HG02885 (cell line): ENCODE results near the gene UGT2B11.
"Not testable (repeated sequence)": the region's sequence is repeated elsewhere in the genome, so short reads cannot be mapped to it uniquely, and the experiment has no call there.

ENCODE experiments used
- ATAC-seq: cut with Tn5 transposase; IDR thresholded peaks from one replicate; pipeline ENCODE4 v1.9.1; 2021; ENCODE audit warnings: mild to moderate bottlenecking; ENCODE audit not compliant: unreplicated experiment, poor library complexity

The UGT2B11 gene

DNA sequence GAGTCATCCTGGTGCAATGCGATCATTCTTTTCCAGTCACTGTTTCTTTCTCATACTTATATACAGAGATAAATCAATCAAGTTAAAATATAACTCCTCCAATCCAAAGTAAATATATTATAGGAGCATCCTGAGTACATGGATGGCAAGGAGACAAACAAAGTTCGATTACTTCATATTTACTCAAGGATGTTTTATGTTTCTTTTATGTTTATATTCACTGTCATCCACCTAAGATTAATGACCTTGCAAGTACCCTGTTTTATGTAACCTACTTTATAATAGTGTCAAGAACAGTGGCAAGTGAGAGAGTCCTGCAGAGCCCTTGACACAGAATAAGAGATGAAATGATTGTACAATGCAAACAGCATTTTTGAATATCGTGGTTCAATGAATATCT lies at the start of gene UGT2B11:
UGT2B11 (minus strand) TSS at position 33 of the 400 bp plus-strand sequence; CDS start at position 7, 26 bp downstream.
- no peak for ATAC-seq

DNA sequence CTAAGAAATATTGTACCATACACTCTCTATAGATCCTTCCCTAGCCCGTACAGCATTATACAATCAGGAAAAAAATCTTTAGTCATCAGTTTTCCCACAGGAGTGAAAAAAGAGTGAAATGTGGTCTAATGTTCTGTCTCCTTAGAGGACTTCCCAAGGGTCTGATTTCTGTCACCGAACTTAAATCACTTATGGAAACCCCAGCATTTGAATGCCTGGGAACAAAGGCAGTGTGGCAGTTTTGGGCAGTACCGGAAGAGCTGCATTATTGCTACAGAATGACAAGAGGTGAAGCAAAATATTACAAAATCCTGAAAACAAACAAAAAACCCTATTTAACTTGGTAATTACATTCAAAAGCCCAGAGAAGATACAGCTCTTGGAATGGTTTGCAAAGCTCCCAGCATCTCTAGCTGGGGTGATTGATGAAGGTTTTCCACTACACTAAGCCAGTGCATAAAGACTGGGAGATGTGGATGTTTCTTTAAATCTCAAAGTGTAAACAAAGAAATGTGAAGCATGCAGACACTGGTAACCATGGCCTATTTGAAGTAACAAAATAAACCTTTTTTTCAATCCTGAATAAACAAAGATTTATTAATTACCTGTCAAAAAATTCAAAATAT lies 38.7 kb upstream of the UGT2B11 start:
- not testable (repeated sequence) for ATAC-seq

DNA sequence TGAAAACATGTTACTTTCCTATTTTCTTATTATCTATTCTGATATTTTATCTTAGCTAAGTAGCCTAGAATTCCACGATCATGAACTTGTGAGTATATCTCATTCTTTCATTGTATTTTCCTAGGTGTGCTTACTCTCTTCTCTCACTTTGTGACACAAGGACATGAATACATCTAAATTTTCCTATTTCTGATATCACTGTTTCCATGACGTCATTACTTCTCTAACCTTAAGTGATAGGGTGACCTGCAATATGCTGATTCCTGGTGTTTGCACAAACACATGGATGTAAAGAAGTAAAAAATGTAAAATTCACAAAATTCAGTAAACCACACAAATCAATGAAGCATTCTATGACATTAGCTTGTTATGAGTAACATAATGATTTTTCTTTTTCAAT lies 36.3 kb upstream of the UGT2B11 start:
- not testable (repeated sequence) for ATAC-seq

DNA sequence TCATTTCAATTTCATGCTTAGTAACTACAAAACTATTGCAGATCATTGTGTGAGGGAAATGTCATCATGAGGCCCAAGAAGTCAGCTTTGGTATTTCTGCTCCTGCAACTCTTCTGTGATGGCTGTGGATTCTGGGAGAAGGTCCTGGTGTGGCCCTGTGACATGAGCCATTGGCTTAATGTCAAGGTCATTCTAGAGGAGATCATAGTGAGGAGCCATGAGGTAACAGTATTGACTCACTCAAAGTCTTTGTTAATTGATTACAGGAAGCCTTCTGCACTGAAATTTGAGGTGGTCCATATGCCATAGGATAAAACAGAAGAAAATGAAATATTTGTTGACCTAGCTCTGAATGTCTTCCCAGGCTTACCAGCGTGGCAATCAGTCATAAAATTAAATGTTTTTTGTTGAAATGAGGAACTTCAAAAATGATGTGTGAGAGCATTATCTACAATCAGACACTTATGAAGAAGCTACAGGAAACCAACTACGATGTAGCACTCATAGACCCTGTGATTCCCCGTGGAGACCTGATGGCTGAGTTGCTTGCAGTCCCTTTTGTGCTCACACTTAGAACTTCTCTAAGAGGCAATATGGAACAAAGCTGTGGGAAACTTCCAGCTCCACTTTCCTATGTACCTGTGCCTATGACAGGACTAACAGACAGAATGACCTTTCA lies 28.2 kb upstream of the UGT2B11 start:
- ATAC-seq = not testable (repeated sequence)

DNA sequence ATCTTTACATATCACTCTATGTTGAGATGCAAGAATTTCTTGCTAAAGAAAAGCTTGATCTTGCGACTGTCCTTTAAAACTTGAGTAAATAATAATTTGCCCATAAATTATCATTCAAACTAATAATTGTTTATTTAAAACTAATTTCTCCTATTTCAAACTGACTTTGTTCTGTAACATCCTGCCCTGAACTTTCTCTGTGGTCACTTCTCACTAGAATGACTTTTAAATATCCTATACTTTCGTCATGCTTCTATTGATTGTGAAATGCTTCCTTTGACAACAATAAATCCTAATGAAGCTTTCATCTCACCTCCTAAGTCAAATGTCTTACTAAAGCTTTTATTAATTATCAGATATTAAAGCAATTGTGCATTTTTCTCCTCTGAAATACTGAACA lies 27.2 kb upstream of the UGT2B11 start:
- ATAC-seq = not testable (repeated sequence)

DNA sequence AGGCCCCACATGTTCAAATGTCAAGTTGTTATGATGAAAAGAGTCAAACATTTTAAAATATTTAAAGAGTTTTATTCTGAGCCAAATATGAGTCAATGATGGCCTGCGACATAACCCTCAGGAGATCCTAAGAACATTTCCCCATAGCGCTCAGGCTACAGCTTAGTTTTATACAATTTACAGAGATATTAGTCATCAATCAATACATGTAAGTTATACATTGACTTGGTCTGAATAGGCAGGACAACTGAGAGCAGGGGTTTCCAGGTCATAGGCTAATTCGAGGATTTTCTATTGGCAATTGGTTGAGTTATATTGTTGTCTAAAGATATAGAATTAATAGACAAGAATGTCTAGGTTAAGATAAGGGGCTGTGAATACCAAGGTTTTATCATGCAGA lies 26.2 kb upstream of the UGT2B11 start:
- ATAC-seq = not testable (repeated sequence)

DNA sequence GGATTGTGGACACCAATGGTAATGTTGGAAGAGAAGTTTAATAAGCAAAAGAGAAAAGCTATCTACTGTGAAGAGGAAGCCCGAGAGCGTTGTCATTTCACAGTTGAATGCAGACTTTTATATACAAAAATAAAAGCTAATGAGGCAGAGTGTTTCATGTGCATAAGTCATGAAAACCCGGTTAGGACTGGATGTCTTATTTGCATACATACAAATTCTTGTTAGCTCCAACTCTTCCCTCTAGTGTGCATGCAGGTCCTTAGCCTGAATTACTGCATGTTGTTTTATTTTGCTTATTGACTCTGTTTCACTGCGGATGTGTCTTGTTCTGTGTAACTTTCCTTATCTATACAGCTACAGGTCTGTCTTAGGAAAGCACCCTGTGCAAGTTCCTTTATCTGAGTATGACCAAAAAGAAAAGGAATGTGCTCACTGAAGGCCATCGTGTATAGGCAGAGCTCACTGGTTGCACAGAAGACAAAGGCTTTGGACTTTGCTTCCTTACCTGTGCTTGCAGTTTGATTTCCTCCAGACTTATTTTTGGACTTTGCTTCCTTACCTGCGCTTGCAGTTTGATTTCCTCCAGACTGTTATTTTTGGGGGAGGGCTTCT lies 25.1 kb upstream of the UGT2B11 start:
- no peak for ATAC-seq

DNA sequence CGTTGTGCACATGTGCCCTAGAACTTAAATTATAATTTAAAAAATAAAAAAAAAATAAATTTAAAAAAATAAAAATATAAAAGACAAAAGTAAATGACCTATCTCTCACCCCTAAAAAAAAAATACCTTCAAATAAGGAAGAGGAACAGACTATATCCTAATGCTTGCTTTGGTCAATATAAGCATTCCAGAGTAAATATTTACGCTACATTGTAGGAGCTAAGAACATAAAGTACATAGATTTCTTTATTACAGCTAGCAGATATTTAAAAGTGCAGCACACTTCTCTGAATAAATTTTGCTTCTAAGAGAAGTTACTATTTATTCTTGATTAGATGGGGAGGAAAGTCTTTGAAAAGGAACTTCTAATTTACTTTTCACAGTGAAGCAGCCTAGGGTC lies 24.5 kb upstream of the UGT2B11 start:
- ATAC-seq = no peak

DNA sequence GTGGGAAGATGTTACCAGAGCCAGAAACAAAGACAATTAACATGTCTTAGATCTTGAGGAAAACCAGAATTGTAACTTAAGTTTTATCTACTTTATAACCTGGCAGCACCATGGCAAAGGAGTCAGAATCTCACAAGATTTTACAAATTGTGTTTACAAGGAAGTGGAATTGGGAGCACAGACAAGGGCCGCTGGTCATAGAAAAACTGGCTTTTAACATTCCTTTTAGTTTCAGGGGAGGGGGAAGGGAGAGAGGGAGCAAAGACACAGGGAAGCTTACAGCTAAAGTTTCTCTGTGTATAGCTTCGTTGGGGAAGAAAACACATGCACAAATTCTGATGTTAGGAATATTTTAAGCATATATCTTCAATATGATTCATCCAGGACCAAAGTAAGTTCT lies 10.3 kb upstream of the UGT2B11 start:
- no peak for ATAC-seq

DNA sequence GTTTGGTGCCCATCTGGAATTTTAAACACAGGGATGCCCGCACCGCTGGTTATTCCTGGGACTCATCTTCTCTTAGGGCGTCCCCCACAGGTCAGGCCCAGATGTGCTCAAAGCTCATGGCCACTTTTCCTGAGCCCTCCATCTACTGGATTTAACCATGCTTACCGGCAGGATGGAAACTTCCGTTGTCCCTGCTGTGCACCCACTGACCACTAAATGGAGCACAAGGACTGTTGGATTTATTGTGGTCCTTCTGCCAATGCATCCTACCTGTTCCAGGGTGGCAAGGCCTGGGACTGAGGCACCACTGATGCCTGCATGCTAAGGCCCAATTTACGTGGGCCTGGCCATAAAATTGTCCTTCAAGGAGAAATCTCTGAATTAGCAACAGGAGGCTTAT lies 8.7 kb upstream of the UGT2B11 start:
- ATAC-seq = not testable (repeated sequence)

DNA sequence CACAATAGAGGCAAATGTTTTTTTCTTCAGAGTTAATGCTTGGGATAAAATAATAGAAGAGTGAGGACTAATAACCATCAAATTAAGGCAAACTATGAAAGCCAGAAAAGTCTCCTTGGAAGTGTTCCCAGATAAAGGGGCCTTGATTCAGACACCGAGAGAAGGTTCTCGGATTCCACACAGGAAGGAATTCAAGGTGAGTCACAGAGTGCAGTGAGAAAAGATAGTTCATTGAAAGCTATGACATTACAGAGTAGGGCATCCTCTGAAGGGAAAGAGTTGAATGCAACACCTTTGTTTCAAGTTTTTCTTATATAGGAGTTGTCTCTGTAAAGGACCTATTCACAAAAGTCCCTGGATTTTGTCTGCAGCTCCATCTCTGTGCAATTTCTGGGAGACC lies 3.9 kb upstream of the UGT2B11 start:
- not testable (repeated sequence) for ATAC-seq

DNA sequence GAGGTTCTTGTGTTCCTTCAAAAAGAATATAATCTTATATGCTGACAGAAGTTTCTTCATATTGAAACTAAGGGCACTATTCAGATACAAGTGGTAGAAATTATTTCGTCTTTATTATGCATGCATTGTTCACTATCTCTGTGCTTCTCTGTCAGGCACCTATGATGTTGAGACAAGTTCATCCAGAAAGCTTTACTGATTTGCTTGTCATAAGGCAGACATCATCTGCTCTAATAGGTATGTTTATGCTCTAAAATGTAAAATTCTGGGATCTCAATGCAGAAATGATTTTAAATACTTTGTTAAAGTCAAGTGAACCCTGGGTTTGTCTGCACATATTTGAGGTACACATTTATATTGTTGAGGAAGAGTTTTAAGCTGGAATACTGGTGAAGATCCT lies 3.6 kb downstream of the UGT2B11 start:
- no peak for ATAC-seq

DNA sequence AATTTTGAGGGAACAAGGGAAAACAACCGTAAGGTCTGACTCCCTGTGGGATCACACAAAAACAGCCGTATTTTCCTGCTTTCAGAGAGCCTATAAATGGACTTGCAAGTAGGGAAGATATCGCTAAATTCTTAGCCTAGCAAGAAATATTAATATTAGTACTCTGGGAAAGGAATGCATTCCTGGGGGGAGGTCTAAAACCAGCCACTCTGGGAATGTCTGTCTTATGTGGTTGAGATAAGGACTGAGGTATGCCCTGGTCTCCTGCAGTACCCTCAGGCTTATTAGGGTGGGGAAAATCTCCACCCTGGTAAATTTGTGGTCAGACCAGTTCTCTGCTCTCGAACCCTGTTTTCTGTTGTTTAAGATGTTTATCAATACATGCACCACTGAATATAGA lies 16.0 kb downstream of the UGT2B11 start:
- ATAC-seq = not testable (repeated sequence)

DNA sequence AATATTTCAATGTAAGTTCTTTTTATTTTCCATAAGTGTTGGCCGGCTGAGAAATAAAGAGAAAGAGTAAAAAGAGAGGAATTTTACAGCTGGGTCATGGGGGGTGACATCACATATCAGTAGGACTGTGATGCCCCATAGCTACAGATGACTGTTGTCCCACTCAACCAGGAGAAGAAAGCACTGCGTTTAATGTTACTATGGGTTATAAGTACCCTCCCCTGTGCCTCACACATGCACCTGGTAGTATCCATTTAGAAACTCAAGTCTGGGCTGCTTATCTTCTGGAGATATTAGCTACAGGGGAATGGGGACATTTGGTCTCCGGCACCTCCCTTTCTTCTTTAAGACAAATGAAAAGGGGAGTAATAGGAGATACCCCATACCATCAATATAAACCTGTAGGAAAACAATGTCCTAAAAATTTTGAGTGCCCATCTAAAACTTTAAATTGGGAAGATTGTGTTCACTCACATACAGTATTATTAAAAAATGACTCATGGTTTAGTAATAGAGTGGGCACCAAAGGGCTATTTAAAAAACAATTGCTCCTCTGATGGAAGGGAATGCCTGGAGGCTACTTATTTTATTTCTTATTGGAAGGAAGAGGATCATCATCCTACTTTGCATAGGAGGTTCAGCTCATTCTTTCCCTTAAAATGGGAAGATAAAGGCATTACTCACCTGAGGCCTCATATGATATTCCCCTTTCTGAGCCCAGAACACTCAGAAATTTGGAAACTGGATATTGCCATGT lies 18.2 kb downstream of the UGT2B11 start:
- ATAC-seq = no peak

DNA sequence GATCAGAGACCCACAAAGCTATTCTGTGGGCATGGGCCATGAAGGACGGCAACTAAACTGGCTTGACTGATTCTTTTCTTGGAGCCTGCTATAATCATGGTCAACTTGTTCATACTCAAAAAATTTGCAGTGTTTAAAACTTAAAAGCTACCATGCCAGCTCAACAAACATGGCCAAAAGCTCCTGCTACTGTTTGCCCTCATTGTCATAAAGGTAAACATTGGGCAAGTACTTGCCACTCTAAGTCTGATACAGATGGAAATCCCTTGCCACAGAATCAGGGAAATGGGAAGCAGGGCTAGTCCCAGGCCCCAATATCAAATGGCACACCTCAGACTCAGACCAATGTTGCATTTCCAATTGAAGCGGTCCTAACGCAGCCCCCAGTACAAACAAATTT lies 20.4 kb downstream of the UGT2B11 start:
- ATAC-seq = no peak

DNA sequence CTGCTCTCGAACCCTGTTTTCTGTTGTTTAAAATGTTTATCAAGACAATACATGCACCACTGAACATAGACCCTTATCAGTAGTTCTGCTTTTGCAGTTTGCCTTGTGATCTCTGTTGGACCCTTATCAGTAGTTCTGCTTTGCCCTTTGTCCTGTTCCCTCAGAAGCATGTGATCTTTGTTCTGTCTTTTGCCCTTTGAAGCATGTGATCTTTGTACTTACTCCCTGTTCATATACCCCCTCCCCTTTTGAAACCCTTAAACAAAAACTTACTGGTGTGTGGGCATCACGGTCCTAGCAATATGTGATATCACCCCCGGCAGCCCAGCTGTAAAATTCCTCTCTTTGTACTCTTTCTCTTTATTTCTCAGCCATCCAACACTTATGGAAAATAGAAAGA lies 22.6 kb downstream of the UGT2B11 start:
- not testable (repeated sequence) for ATAC-seq

DNA sequence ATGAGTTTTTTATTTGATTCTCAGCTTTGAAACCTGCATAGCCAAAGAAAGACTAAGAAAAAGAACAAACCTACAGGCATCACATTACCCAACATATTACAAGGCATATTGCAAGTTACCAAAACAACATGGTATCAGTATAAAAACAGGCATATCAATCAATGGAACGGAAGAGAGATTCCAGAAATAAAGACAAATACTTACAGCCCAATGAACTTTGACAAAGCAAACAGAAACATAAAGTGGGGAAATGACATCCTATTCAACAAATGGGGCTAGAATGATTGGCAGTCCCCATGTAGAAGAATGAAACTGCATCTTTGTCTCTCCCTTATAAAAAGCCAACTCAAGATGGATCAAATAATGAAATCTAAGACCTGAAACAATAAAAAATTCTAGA lies 23.9 kb downstream of the UGT2B11 start:
- not testable (repeated sequence) for ATAC-seq

DNA sequence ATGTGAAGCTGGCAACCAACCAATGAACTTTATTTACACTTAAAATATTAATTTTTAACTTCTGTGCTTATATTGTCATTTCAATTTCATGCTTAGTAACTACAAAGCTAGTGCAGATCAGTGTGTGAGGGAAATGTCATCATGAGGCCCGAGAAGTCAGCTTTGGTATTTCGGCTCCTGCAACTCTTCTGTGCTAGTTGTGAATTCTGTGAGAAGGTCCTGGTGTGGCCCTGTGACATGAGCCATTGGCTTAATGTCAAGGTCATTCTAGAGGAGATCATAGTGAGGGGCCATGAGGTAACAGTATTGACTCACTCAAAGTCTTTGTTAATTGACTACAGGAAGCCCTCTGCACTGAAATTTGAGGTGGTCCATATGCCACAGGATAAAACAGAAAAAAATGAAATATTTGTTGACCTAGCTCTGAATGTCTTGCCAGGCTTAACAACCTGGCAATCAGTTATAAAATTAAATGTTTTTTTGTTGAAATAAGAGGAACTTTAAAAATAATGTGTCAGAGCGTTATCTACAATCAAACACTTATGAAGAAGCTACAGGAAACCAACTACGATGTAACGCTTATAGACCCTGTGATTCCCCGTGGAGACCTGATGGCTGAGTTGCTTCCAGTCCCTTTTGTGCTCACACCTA lies 32.9 kb downstream of the UGT2B11 start:
- not testable (repeated sequence) for ATAC-seq

DNA sequence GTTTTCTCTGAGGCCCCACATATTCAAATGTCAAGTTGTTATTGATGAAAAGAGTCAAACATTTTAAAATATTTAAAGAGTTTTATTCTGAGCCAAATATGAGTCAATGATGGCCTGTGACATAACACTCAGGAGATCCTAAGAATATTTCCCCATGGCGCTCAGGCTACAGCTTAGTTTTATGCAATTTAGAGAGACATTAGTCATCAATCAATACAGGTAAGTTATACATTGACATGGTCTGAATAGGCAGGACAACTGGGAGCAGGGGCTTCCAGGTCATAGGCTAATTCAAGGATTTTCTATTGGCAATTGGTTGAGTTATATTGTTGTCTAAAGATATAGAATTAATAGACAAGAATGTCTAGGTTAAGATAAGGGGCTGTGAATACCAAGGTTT lies 34.7 kb downstream of the UGT2B11 start:
- not testable (repeated sequence) for ATAC-seq

DNA sequence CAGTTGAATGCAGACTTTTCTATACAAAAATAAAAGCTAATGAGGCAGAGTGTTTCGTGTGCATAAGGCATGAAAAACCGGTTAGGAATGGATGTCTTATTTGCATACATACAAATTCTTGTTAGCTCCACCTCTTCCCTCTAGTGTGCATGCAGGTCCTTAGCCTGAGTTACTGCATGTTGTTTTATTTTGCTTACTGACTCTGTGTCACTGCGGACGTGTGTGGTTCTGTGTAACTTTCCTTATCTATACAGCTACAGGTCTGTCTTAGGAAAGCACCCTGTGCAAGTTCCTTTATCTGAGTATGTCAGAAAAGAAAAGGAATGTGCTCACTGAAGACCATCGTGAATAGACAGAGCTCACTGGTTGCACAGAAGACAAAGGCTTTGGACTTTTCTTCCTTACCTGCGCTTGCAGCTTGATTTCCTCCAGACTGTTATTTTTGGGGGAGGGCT lies 35.8 kb downstream of the UGT2B11 start:
- not testable (repeated sequence) for ATAC-seq
